ENCODE results near the gene RAB30. TPM values are rescaled to one million over a fixed set of nuclear protein-coding genes. Genes with fewer than 3 reads are reported as not detected.

The RAB30 gene
- total and polyA plus RNA-seq, 9 of the 15 experiments (the other 6 are each of a cell fraction or from before 2014, with no cell fraction given), result 0.29 to 1.3 (median 1.0) TPM

DNA sequence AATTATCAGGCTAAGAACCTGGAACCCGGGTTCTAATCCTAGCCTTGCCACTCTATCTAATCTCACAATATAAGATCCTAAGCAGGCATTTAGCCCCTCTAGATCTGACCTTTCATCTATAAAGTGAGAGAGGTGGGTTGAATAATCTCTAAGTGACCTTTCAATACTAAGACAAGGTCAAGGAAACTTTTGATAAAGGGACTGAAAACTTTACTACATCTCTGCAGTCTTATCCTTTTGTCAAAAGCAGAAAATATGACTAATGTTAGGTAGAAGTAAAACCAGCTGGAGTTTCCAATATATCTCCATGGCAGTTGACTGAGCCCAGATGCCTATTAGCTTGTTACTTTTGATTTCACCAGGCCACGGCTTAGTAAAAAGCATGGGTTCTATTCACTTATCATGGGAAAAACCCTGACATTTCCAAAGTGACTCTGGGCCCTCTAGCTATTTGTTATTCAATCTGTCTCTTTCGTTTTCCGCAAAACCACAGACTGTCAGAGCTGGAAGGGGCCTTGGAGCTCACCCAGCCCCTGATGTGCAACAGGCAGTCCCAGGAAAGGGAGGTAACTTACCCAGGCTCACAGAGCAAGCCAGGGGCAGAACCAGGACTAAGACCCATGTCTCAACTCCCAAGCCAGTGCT, 75.8 kb downstream of the RAB30 start:
- no peaks in the 10 kb centered on the region for H3K27me3 ChIP-seq (ENCODE audit: control insufficient read depth in 2 of 2, insufficient read depth in 2 of 2, low read length in 2 of 2)
- H2AFZ ChIP-seq (ENCODE audit: low read depth, low read length), result no peak overlapping the region
- no peak overlapping the region for H3K9ac ChIP-seq (ENCODE audit: insufficient read depth in 1 of 2, low read depth in 2 of 2, low read length in 2 of 2)
- no peaks in the 10 kb centered on the region for H3K79me2 ChIP-seq (ENCODE audit: control insufficient read depth, insufficient read depth, low read length)
- ChIA-PET CTCF (ENCODE audit: low intra/inter-chr PET ratio) (no interaction called here), POLR2A (interaction anchor here (0.7 to 1.0 kb wide), 2 partner anchors 9 to 88 kb away, joined by 3 read pairs; no protein-coding TSS in a partner anchor)
- no peaks in the 10 kb centered on the region for H3K9me3 ChIP-seq (replicated peaks; ENCODE audit: control insufficient read depth, insufficient read depth, low read depth, low read length)
- WGBS (ENCODE audit: insufficient coverage, low coverage, missing lambda C conversion rate), result 41% methylated on average over 4 of the region's 4 CpGs
- H3K36me3 ChIP-seq (ENCODE audit: control insufficient read depth, insufficient read depth, low read length), result no peaks in the 10 kb centered on the region
- H4K20me1 ChIP-seq (replicated peaks; ENCODE audit: control insufficient read depth, insufficient read depth, low read length), result no peaks in the 10 kb centered on the region
- DNase-seq (ENCODE audit: extremely low read depth in 1 of 4, low spot score in 3 of 4) (no peak), ATAC-seq (no peak), FAIRE-seq (no peak)
- H3K4me1 ChIP-seq (replicated peaks in 1 of 2; ENCODE audit: control insufficient read depth in 2 of 2, insufficient read depth in 2 of 2, low read length in 2 of 2), result peaks cover 5 to 20% of the 10 kb centered on the region in 2 experiments; a peak in 4 of 5 replicates
- no peak overlapping the region for H3K27ac ChIP-seq (ENCODE audit: extremely low read depth, low read depth, low read length)
- intact Hi-C loops (cut with micrococcal nuclease), result no loop called here
- BruUV-seq (replicated peaks), result no TSS peak
- TF ChIP-seq L3MBTL2 (IDR thresholded peaks at IDR 0.05) (no peak), KHSRP (IDR thresholded peaks at IDR 0.05) (no peak), TCF7 (IDR thresholded peaks at IDR 0.05; ENCODE audit: borderline replicate concordance) (no peak), ARID1B (IDR thresholded peaks at IDR 0.05) (no peak), CEBPG (CRISPR knock-in tag; IDR thresholded peaks at IDR 0.05) (no peak), CEBPG (tag; conservative IDR thresholded peaks at IDR 0.05 in 1 of 2, IDR thresholded peaks at IDR 0.05 in 1 of 2) (no peak), SIRT6 (IDR thresholded peaks at IDR 0.05; ENCODE audit: low read depth, low read length) (no peak), BDP1 (IDR thresholded peaks at IDR 0.05; ENCODE audit: insufficient read depth, insufficient read length) (no peak)
- TF ChIP-seq, protein P1, sequence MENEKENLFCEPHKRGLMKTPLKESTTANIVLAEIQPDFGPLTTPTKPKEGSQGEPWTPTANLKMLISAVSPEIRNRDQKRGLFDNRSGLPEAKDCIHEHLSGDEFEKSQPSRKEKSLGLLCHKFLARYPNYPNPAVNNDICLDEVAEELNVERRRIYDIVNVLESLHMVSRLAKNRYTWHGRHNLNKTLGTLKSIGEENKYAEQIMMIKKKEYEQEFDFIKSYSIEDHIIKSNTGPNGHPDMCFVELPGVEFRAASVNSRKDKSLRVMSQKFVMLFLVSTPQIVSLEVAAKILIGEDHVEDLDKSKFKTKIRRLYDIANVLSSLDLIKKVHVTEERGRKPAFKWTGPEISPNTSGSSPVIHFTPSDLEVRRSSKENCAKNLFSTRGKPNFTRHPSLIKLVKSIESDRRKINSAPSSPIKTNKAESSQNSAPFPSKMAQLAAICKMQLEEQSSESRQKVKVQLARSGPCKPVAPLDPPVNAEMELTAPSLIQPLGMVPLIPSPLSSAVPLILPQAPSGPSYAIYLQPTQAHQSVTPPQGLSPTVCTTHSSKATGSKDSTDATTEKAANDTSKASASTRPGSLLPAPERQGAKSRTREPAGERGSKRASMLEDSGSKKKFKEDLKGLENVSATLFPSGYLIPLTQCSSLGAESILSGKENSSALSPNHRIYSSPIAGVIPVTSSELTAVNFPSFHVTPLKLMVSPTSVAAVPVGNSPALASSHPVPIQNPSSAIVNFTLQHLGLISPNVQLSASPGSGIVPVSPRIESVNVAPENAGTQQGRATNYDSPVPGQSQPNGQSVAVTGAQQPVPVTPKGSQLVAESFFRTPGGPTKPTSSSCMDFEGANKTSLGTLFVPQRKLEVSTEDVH (IDR thresholded peaks at IDR 0.05; ENCODE audit: low read depth, partially characterized antibody), result no peak
- H3K4me3 ChIP-seq, result no peak overlapping the region
- no peaks in the 10 kb centered on the region for H3K9me1 ChIP-seq (ENCODE audit: control insufficient read depth, insufficient read depth, low read length)
- no peak overlapping the region for H3K4me2 ChIP-seq (ENCODE audit: insufficient read depth, low read length)
- in situ Hi-C loops (cut with MboI), result no loop called here
